Astrocyte of the cerebellum (primary cell): ENCODE measurements around the gene GNA14.

Experiments
- DNase-seq: peaks from one replicate; pipeline ENCODE4 v3.0.0-alpha.2; 2011; ENCODE audit warnings: low read depth
- H3K4me3 ChIP-seq: 2 replicates; pipeline ENCODE4 v1.5.1; 2011; ENCODE audit warnings: mild to moderate bottlenecking, low read depth, low read length, moderate library complexity
- CTCF ChIP-seq: IDR thresholded peaks from 2 replicates; pipeline ENCODE4 v1.5.1; 2012; ENCODE audit warnings: low read length, low read depth, moderate library complexity, mild to moderate bottlenecking; ENCODE audit errors: missing control alignments
- in situ Hi-C: cut with HindIII; loops from 2 replicates; pipeline ENCODE4 v1.10.0; 2017; ENCODE audit warnings: low sequenced_read_pairs

The GNA14 gene

GRCh38 chr9:77544546-77544945 lies 103.6 kb downstream of the GNA14 start:
- H3K4me3 ChIP-seq: no peak overlapping the region
- in situ Hi-C loops: no loop called here
- no peak for TF ChIP-seq CTCF
- no peak for DNase-seq

GRCh38 chr9:77543131-77543822 lies 104.8 kb downstream of the GNA14 start:
- in situ Hi-C loops: no loop called here
- no peak for DNase-seq
- TF ChIP-seq CTCF: no peak
- no peak overlapping the region for H3K4me3 ChIP-seq

GRCh38 chr9:77541600-77541999 lies 106.5 kb downstream of the GNA14 start:
- no peak for DNase-seq
- TF ChIP-seq CTCF: no peak
- no peak overlapping the region for H3K4me3 ChIP-seq
- in situ Hi-C loops: no loop called here

- in situ Hi-C loops: no loop called here
- H3K4me3 ChIP-seq: no peak overlapping the region
- DNase-seq: no peak
- no peak for TF ChIP-seq CTCF
Measured at GRCh38 chr9:77541055-77541454, 107.1 kb downstream of the GNA14 start.

- no peak for TF ChIP-seq CTCF
Measured at GRCh38 chr9:77534376-77535057, 113.6 kb downstream of the GNA14 start.

GRCh38 chr9:77533671-77534070 lies 114.5 kb downstream of the GNA14 start:
- TF ChIP-seq CTCF: no peak
- no peak overlapping the region for H3K4me3 ChIP-seq
- no peak for DNase-seq
- in situ Hi-C loops: loop anchor here (10.0 kb wide), 1 partner anchor 591 kb away; no protein-coding TSS in a partner anchor

More at GRCh38 chr9:77534376-77535057, 113.6 kb downstream of the GNA14 start:
- in situ Hi-C loops: loop anchor here (10.0 kb wide), 1 partner anchor 590 kb away; no protein-coding TSS in a partner anchor
- H3K4me3 ChIP-seq: no peak overlapping the region
- no peak for DNase-seq
